ENCODE results near the gene USP5. TPM values are rescaled to one million over a fixed set of nuclear protein-coding genes. Genes with fewer than 3 reads are reported as not detected.

USP5 gene
- total and polyA plus RNA-seq, 2 of the 8 experiments (the other 6 are each of a cell fraction or from before 2014, with no cell fraction given), result 66.5 to 148 TPM

- Histone ChIP-seq H3K14ac (ENCODE audit: insufficient read length) (no peak overlapping the region), H3K27me3 (replicated peaks in 1 of 4; ENCODE audit: control insufficient read depth in 3 of 4, extremely low read depth in 1 of 4, insufficient read depth in 3 of 4, low read length in 3 of 4) (peaks cover 0 to 9% (median 6%) of the 10 kb centered on the region in 4 experiments; a peak in 5 of 7 replicates), H4K5ac (ENCODE audit: insufficient read length, low read depth, low read length) (no peak overlapping the region), H2BK5ac (ENCODE audit: low read depth, low read length) (peak overlapping the region; percentile 60; the same call in 1 of the 2 replicates), H3K27ac (ENCODE audit: low read depth, low read length) (no peak overlapping the region), H3K23ac (ENCODE audit: insufficient read length) (no peak overlapping the region), H3K9ac (replicated peaks in 1 of 4; ENCODE audit: extremely low read depth in 1 of 4, low read depth in 3 of 4, low read length in 3 of 4) (no peak overlapping the region), H4K91ac (replicated peaks; ENCODE audit: insufficient read length, low read length) (peak overlapping the region; percentile 69), H4K20me1 (replicated peaks in 1 of 2; ENCODE audit: control insufficient read depth in 1 of 2, insufficient read depth in 2 of 2, low read length in 2 of 2) (peaks cover 0 to 7% of the 10 kb centered on the region in 2 experiments), H2AK5ac (ENCODE audit: low read depth, low read length) (0 out of 2 replicates have a peak overlapping the region, but pooled peaks have one; percentile 1), H3K9me3 (ENCODE audit: insufficient read depth in 2 of 2, low read depth in 1 of 2, low read length in 1 of 2) (no peaks in the 10 kb centered on the region), H3K4me2 (ENCODE audit: insufficient read depth in 1 of 2, low read depth in 2 of 2, low read length in 2 of 2) (peak overlapping the region; percentile 66 to 77), H2BK120ac (replicated peaks; ENCODE audit: low read depth, low read length) (no peak overlapping the region), H3K36me3 (ENCODE audit: control insufficient read depth in 2 of 4, insufficient read depth in 4 of 4, low read length in 3 of 4) (peaks cover 5 to 18% (median 17%) of the 10 kb centered on the region in 4 experiments; a peak in 5 of 8 replicates), H3K4ac (replicated peaks; ENCODE audit: insufficient read length, low read depth, low read length) (no peak overlapping the region), H3K4me1 (replicated peaks in 1 of 4; ENCODE audit: control insufficient read depth in 3 of 4, insufficient read depth in 4 of 4, low read length in 3 of 4) (peaks cover 4 to 31% (median 21%) of the 10 kb centered on the region in 4 experiments), H4K8ac (ENCODE audit: extremely low read depth, insufficient read depth, low read length) (peak overlapping the region; percentile 63; the same call in 1 of the 2 replicates), H3K79me1 (ENCODE audit: low read depth, low read length) (peaks cover 4% of the 10 kb centered on the region), H3K4me3 (ENCODE audit: extremely low read depth in 1 of 4, insufficient read depth in 2 of 4, low read depth in 3 of 4, low read length in 4 of 4) (peak overlapping the region; percentile 20 to 55 (median 38); a peak in 5 of 8 replicates), H2BK20ac (ENCODE audit: low read length) (no peak overlapping the region), H3K18ac (ENCODE audit: extremely low read depth, low read length) (peak overlapping the region; percentile 76), H3K23me2 (ENCODE audit: low read depth, low read length) (peaks cover 17% of the 10 kb centered on the region), H3K79me2 (ENCODE audit: control insufficient read depth in 1 of 2, insufficient read depth in 2 of 2, low read length in 2 of 2) (peaks cover 0 to 9% of the 10 kb centered on the region in 2 experiments; a peak in 1 of 4 replicates), H3K56ac (replicated peaks; ENCODE audit: insufficient read length, low read depth, low read length) (no peak overlapping the region), H2BK12ac (ENCODE audit: low read depth, low read length) (no peak overlapping the region), H2AFZ (ENCODE audit: low read length) (no peak overlapping the region), H2BK15ac (ENCODE audit: low read length) (0 out of 2 replicates have a peak overlapping the region, but pooled peaks have one; percentile 48)
- FAIRE-seq (peak; percentile 96), DNase-seq (ENCODE audit: low read depth in 1 of 2, low spot score in 2 of 2) (peak in 1 of 2 experiments; percentile 91)
- ChIA-PET CTCF (ENCODE audit: partially characterized antibody) (interaction anchor here (0.5 to 23.7 kb wide), 11 partner anchors 8 to 465 kb away, joined by 3 to 532 read pairs (median 4); partner anchors contain the start of genes CD4, CDCA3, GNB3 and LAG3), POLR2A (ENCODE audit: partially characterized antibody) (interaction anchor here (0.8 to 27.1 kb wide), 13 partner anchors 8 to 213 kb away, joined by 3 to 388 read pairs (median 6); partner anchors contain the start of genes CDCA3, GNB3, MLF2 and PTMS)
- WGBS, 2 experiments (ENCODE audit: extremely low coverage in 1 of 2, insufficient coverage in 1 of 2, insufficient read length in 1 of 2, insufficient replicate concordance in 2 of 2, low coverage in 1 of 2, low lambda C conversion rate in 2 of 2, missing lambda C conversion rate in 1 of 2), result 9% methylated on average over 8 of the region's 8 CpGs; no CpG with 5 or more reads in 1 of the 2 experiments
- TF ChIP-seq NANOG (IDR thresholded peaks at IDR 0.05; ENCODE audit: insufficient read depth, low read depth, low read length, poor library complexity, severe bottlenecking) (no peak), POLR2AphosphoS5 (IDR thresholded peaks at IDR 0.05; ENCODE audit: low read depth, low read length) (0 out of 2 replicates have a peak, but pooled peaks have one; percentile 47), POU5F1 (IDR thresholded peaks at IDR 0.05; ENCODE audit: low read depth, low read length) (no peak), ZNF274 (IDR thresholded peaks at IDR 0.05; ENCODE audit: borderline replicate concordance, extremely low read depth, low read length) (no peak), HDAC6 (IDR thresholded peaks at IDR 0.05; ENCODE audit: low read depth, low read length) (no peak), JUND (IDR thresholded peaks at IDR 0.05; ENCODE audit: low read length) (no peak), TBP (IDR thresholded peaks at IDR 0.05; ENCODE audit: low read depth, low read length) (0 out of 2 replicates have a peak, but pooled peaks have one; percentile 34), CTCF (IDR thresholded peaks at IDR 0.05; ENCODE audit: control extremely low read depth in 1 of 3, insufficient read depth in 1 of 3, low read depth in 1 of 3, low read length in 3 of 3) (no peak), SIX5 (IDR thresholded peaks at IDR 0.05; ENCODE audit: low read depth, low read length) (no peak), SRF (IDR thresholded peaks at IDR 0.05; ENCODE audit: low read depth, low read length) (no peak)
Observed at GRCh38 chr12:6827437-6827911, 24.5 kb upstream of the USP5 start.

All from H1 (cell line).